Measurements from ENCODE around the gene TTLL3. TPM values are rescaled to one million over a fixed set of nuclear protein-coding genes. Genes with fewer than 3 reads are reported as not detected.

Gene TTLL3
- polyA plus RNA-seq, 1 experiment = 17.8 TPM

- Histone ChIP-seq H3K27ac (ENCODE audit: low read depth, low read length) (peak overlapping the region; percentile 75), H3K27me3 (ENCODE audit: control insufficient read depth, insufficient read depth, low read length) (no peaks in the 10 kb centered on the region), H3K4me3 (ENCODE audit: low read depth, low read length) (no peak overlapping the region), H3K9me3 (ENCODE audit: control insufficient read depth, insufficient read depth, low read length) (no peaks in the 10 kb centered on the region)
- CTCF ChIA-PET = interaction anchor here (0.6 kb wide), 1 partner anchor 1277 kb away, joined by 3 read pairs; the partner anchor contains the start of gene LMCD1
- TF ChIP-seq CTCF (IDR thresholded peaks at IDR 0.05; ENCODE audit: low read depth, low read length) = no peak
- POLR2A ChIA-PET = interaction anchor here (0.7 to 1.0 kb wide), 2 partner anchors 29 to 30 kb away, joined by 3 to 6 read pairs; partner anchors contain the start of gene OGG1
- DNase-seq (ENCODE audit: low read depth, low spot score) = no peak
Observed at GRCh38 chr3:9778143-9779074, 31.7 kb upstream of the TTLL3 start.

- Histone ChIP-seq H3K27me3 (ENCODE audit: control insufficient read depth, insufficient read depth, low read length) (no peaks in the 10 kb centered on the region), H3K27ac (ENCODE audit: low read depth, low read length) (no peak overlapping the region), H3K9me3 (ENCODE audit: control insufficient read depth, insufficient read depth, low read length) (peaks cover 2% of the 10 kb centered on the region; the same call in 1 of the 2 replicates), H3K4me3 (ENCODE audit: low read depth, low read length) (no peak overlapping the region)
- DNase-seq (ENCODE audit: low read depth, low spot score) = no peak
- POLR2A ChIA-PET = no interaction called here
- TF ChIP-seq CTCF (IDR thresholded peaks at IDR 0.05; ENCODE audit: low read depth, low read length) = no peak
- CTCF ChIA-PET = no interaction called here
Observed at GRCh38 chr3:9779075-9779593, 30.9 kb upstream of the TTLL3 start.

DNA sequence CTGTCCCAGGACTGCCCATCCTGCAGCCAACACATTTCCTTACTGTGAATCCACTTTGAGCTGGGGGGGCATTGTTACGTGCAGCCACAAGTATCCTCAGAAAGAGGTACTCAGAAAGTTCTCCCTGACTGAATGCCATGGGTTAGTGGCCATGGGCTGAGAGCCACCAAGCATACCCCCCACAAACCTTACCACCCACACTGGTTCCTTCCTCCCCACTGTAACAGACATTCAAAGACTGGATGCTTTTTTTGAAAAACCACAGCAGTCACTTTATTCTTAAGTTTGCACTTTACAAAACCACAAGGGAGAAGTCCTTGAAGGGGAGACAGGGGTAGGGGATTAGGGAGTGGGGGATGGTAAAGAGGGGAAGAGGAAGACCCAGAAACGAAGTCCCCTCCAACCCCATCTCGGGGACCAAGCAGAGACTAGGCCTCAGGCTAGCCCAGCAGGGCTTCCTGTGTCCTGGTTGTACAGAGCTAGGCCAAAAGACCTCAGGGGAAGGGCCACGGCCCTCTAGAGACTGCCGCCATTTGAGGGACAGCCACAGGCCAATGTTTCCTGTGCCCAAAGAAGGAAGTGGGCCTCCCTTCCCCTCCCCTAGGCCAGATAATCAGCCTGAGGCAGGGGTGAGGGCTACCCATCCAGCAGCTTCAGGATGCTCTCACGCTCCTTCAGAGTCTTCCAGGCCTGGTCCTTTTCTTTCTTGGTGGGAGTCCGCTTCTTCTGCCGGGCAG lies 30.2 kb upstream of the TTLL3 start:
- POLR2A ChIA-PET = interaction anchor here (0.6 to 1.6 kb wide), 3 partner anchors 14 to 40 kb away, joined by 3 to 4 read pairs (median 3); no protein-coding TSS in a partner anchor
- no peak for DNase-seq (ENCODE audit: low read depth, low spot score)
- no peak for TF ChIP-seq CTCF (IDR thresholded peaks at IDR 0.05; ENCODE audit: low read depth, low read length)
- CTCF ChIA-PET = no interaction called here
- Histone ChIP-seq H3K4me3 (ENCODE audit: low read depth, low read length) (no peak overlapping the region), H3K9me3 (ENCODE audit: control insufficient read depth, insufficient read depth, low read length) (peaks cover 2% of the 10 kb centered on the region; the same call in 1 of the 2 replicates), H3K27me3 (ENCODE audit: control insufficient read depth, insufficient read depth, low read length) (no peaks in the 10 kb centered on the region), H3K27ac (ENCODE audit: low read depth, low read length) (no peak overlapping the region)

GRCh38 chr3:9780458-9780812 lies 29.6 kb upstream of the TTLL3 start:
- Histone ChIP-seq H3K9me3 (ENCODE audit: control insufficient read depth, insufficient read depth, low read length) (peaks cover 2% of the 10 kb centered on the region; the same call in 1 of the 2 replicates), H3K4me3 (ENCODE audit: low read depth, low read length) (no peak overlapping the region), H3K27ac (ENCODE audit: low read depth, low read length) (no peak overlapping the region), H3K27me3 (ENCODE audit: control insufficient read depth, insufficient read depth, low read length) (no peaks in the 10 kb centered on the region)
- TF ChIP-seq CTCF (IDR thresholded peaks at IDR 0.05; ENCODE audit: low read depth, low read length) = no peak
- no peak for DNase-seq (ENCODE audit: low read depth, low spot score)
- ChIA-PET POLR2A (interaction anchor here (0.6 to 1.6 kb wide), 3 partner anchors 13 to 39 kb away, joined by 3 to 4 read pairs (median 3); no protein-coding TSS in a partner anchor), CTCF (interaction anchor here (0.5 kb wide), 1 partner anchor 334 kb away, joined by 3 read pairs; no protein-coding TSS in a partner anchor)
